Measurements from ENCODE around the gene NHEJ1. TPM values are rescaled to one million over a fixed set of nuclear protein-coding genes. Genes with fewer than 3 reads are reported as not detected.

NHEJ1 gene
- polyA plus RNA-seq, 1 donor (not counting 4 experiments of a cell fraction or from before 2014, with no cell fraction given), result 13.1 TPM

DNA sequence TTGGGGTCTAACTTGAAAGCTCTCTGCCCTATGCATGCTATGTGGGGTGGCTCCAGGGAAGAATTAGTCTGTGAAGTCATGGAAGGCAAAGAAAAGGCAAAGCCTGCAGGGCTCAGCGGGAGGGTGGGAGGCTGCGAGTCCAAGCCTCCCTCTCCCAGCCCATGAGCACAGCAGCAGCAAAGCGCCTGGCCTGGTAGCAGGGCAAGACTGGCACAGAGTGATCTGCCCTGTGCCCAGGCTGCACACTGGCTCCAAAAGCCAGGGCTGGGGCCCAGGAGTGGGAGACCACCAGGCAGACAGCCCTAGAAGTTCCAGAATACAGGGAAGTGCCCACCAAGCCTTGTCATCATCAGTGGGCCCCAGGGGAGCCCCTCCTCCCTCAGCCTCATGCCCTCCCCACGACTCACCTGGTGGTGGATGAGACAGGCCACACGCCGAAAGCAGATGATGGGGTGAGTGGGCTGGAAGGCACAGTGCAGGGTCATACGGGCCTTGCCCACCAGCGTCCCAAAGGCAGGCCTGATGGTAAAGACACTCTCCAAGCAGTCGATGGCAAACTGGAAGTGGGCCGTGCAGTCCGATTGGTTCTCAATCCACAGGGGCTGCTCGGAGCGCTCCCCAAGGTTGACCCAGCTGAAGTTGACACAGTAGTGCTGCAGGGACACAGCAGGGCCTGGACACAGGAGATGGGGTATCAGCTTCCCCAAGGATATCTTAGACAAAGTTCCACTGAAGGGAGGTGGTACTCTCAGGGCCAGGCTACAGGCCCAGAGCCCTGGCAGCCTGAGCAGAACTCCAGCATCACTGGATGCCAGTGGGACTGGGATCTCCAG lies 131.4 kb downstream of the NHEJ1 start:
- Histone ChIP-seq H3K4me1 (ENCODE audit: control insufficient read depth, extremely low read depth, insufficient read depth, low read length) (no peaks in the 10 kb centered on the region), H3K4me2 (ENCODE audit: control insufficient read depth, extremely low read depth, insufficient read depth, low read depth, low read length) (no peak overlapping the region), H4K20me1 (ENCODE audit: control insufficient read depth, extremely low read depth, insufficient read depth, low read length) (no peaks in the 10 kb centered on the region), H3K27ac (ENCODE audit: control insufficient read depth, insufficient read depth, low read length) (no peak overlapping the region), H3K79me2 (ENCODE audit: control insufficient read depth, insufficient read depth, low read length) (no peaks in the 10 kb centered on the region), H3K9me1 (ENCODE audit: control insufficient read depth, extremely low read depth, insufficient read depth, low read length) (no peaks in the 10 kb centered on the region), H3K27me3 (ENCODE audit: control insufficient read depth, extremely low read depth, insufficient read depth, low read length) (peaks cover 18% of the 10 kb centered on the region), H2AFZ (ENCODE audit: control insufficient read depth, low read length) (no peak overlapping the region), H3K4me3 (ENCODE audit: control insufficient read depth in 2 of 3, extremely low read depth in 1 of 3, insufficient read depth in 2 of 3, low read depth in 1 of 3, low read length in 3 of 3) (no peak overlapping the region), H3K9ac (ENCODE audit: control insufficient read depth, extremely low read depth, insufficient read depth, low read length) (no peak overlapping the region), H3K36me3 (ENCODE audit: control insufficient read depth in 2 of 2, extremely low read depth in 1 of 2, insufficient read depth in 2 of 2, low read length in 2 of 2) (no peaks in the 10 kb centered on the region), H3K9me3 (ENCODE audit: control insufficient read depth, low read depth, low read length) (no peaks in the 10 kb centered on the region)
- DNase-seq (ENCODE audit: low read depth, low spot score) (no peak), FAIRE-seq (no peak)
- dilution Hi-C loops (cut with MboI; ENCODE audit: extremely low pct_ligation_motif_present, low sequenced_read_pairs), result no loop called here
- no peak for TF ChIP-seq EZH2 (IDR thresholded peaks at IDR 0.05; ENCODE audit: low read length)
- TF ChIP-seq, protein P1, sequence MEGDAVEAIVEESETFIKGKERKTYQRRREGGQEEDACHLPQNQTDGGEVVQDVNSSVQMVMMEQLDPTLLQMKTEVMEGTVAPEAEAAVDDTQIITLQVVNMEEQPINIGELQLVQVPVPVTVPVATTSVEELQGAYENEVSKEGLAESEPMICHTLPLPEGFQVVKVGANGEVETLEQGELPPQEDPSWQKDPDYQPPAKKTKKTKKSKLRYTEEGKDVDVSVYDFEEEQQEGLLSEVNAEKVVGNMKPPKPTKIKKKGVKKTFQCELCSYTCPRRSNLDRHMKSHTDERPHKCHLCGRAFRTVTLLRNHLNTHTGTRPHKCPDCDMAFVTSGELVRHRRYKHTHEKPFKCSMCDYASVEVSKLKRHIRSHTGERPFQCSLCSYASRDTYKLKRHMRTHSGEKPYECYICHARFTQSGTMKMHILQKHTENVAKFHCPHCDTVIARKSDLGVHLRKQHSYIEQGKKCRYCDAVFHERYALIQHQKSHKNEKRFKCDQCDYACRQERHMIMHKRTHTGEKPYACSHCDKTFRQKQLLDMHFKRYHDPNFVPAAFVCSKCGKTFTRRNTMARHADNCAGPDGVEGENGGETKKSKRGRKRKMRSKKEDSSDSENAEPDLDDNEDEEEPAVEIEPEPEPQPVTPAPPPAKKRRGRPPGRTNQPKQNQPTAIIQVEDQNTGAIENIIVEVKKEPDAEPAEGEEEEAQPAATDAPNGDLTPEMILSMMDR (optimal IDR thresholded peaks at IDR 0.05 in 1 of 3, IDR thresholded peaks at IDR 0.05 in 1 of 3, conservative IDR thresholded peaks at IDR 0.05 in 1 of 3; ENCODE audit: extremely low read depth in 1 of 3, insufficient read depth in 2 of 3, low read length in 3 of 3), result no peak

DNA sequence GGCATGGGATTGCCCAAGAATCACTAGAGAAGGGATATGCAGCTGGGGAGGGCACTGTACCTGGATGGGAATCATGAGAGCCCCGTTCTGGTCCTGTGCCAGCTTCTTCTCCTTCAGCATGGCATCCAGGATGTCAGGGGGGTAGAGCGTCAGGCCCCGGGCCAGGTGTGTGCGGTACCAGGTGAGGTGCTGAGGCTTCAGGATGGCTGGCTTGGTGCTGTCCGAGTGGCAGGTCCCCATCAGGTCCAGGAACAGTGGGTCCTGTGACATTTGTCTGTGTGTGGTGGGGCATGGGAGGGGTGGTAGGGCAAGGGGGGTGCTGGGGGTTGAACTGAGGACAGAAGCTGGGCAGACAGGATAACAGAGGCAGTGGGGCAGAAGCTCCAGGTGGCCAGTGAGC lies 132.5 kb downstream of the NHEJ1 start:
- no peaks in the 10 kb centered on the region for H3K9me1 ChIP-seq (ENCODE audit: control insufficient read depth, extremely low read depth, insufficient read depth, low read length)
- H3K4me1 ChIP-seq (ENCODE audit: control insufficient read depth, extremely low read depth, insufficient read depth, low read length), result no peaks in the 10 kb centered on the region
- FAIRE-seq (no peak), DNase-seq (ENCODE audit: low read depth, low spot score) (no peak)
- dilution Hi-C loops (cut with MboI; ENCODE audit: extremely low pct_ligation_motif_present, low sequenced_read_pairs), result no loop called here
- TF ChIP-seq, protein P1 (optimal IDR thresholded peaks at IDR 0.05 in 1 of 3, IDR thresholded peaks at IDR 0.05 in 1 of 3, conservative IDR thresholded peaks at IDR 0.05 in 1 of 3; ENCODE audit: extremely low read depth in 1 of 3, insufficient read depth in 2 of 3, low read length in 3 of 3), result no peak
- no peak for TF ChIP-seq EZH2 (IDR thresholded peaks at IDR 0.05; ENCODE audit: low read length)
- no peaks in the 10 kb centered on the region for H3K9me3 ChIP-seq (ENCODE audit: control insufficient read depth, low read depth, low read length)
- H4K20me1 ChIP-seq (ENCODE audit: control insufficient read depth, extremely low read depth, insufficient read depth, low read length), result no peaks in the 10 kb centered on the region
- H3K36me3 ChIP-seq (ENCODE audit: control insufficient read depth in 2 of 2, extremely low read depth in 1 of 2, insufficient read depth in 2 of 2, low read length in 2 of 2), result no peaks in the 10 kb centered on the region
- H3K27ac ChIP-seq (ENCODE audit: control insufficient read depth, insufficient read depth, low read length), result no peak overlapping the region
- no peak overlapping the region for H3K4me2 ChIP-seq (ENCODE audit: control insufficient read depth, extremely low read depth, insufficient read depth, low read depth, low read length)
- no peak overlapping the region for H2AFZ ChIP-seq (ENCODE audit: control insufficient read depth, low read length)
- no peak overlapping the region for H3K4me3 ChIP-seq (ENCODE audit: control insufficient read depth in 2 of 3, extremely low read depth in 1 of 3, insufficient read depth in 2 of 3, low read depth in 1 of 3, low read length in 3 of 3)
- H3K9ac ChIP-seq (ENCODE audit: control insufficient read depth, extremely low read depth, insufficient read depth, low read length), result no peak overlapping the region
- H3K27me3 ChIP-seq (ENCODE audit: control insufficient read depth, extremely low read depth, insufficient read depth, low read length), result peaks cover 18% of the 10 kb centered on the region
- no peaks in the 10 kb centered on the region for H3K79me2 ChIP-seq (ENCODE audit: control insufficient read depth, insufficient read depth, low read length)
